IMR-90 (cell line): Measurements from ENCODE around the gene LDLRAD4. TPM values are rescaled to one million over a fixed set of nuclear protein-coding genes. Genes with fewer than 3 reads are reported as not detected.

Experiments used
- ATAC-seq: fragments of 200-7000 bp; cut with Tn5 transposase; 2 replicates; pipeline ENCODE4 v1.9.1; 2020; ENCODE audit warnings: low read depth, mild to moderate bottlenecking, moderate library complexity
- BruUV-seq: library from RNA; stranded (reverse); fragments of 400-500 nt; replicated peaks from 2 replicates; lab custom pipeline; 2021; lab: Mats Ljungman, UMichigan
- CTCF ChIA-PET: fragments of 300-600 bp; formaldehyde crosslinking; extraction: SDS; loops from one replicate; lab custom pipeline; 2021; ENCODE audit warnings: antibody characterized with exemption; lab: Yijun Ruan, JAX
- POLR2A ChIA-PET: fragments of 300-600 bp; sonication (Branson Sonifier 250); formaldehyde crosslinking; loops from one replicate; lab custom pipeline; 2022; ENCODE audit warnings: antibody characterized with exemption; ENCODE audit not compliant: unreplicated experiment; lab: Charles Lee
- DNase-seq: peaks from one replicate; pipeline ENCODE4 v3.0.0; 2013
- H2AFZ ChIP-seq: replicated peaks from 2 replicates; pipeline ENCODE3; 2013; ENCODE audit warnings: low read length, mild to moderate bottlenecking; ENCODE audit not compliant: poor library complexity
- H2AK5ac ChIP-seq: 2 replicates; pipeline ENCODE4 v1.6.1; 2013; ENCODE audit warnings: low read depth, low read length, inconsistent platforms
- H2AK9ac ChIP-seq: replicated peaks from 2 replicates; pipeline ENCODE3; 2013; ENCODE audit warnings: mild to moderate bottlenecking, low read depth, low read length, moderate library complexity; ENCODE audit not compliant: poor library complexity
- H2BK120ac ChIP-seq: 2 replicates; pipeline ENCODE4 v1.6.1; 2013; ENCODE audit warnings: low read depth, low read length, inconsistent platforms
- H2BK15ac ChIP-seq: 3 replicates; pipeline ENCODE4 v1.6.1; 2013; ENCODE audit warnings: low read depth, low read length, inconsistent platforms
- H2BK20ac ChIP-seq: 2 replicates; pipeline ENCODE4 v1.6.1; 2013; ENCODE audit warnings: low read depth, mild to moderate bottlenecking, inconsistent platforms, low read length, moderate library complexity
- H2BK5ac ChIP-seq: 2 replicates; pipeline ENCODE4 v1.6.1; 2013; ENCODE audit warnings: mild to moderate bottlenecking, low read depth, low read length, inconsistent platforms; ENCODE audit not compliant: poor library complexity, severe bottlenecking
- H3K14ac ChIP-seq: replicated peaks from 2 replicates; pipeline ENCODE4 v1.6.1; 2013; ENCODE audit warnings: low read depth, low read length, inconsistent platforms
- H3K18ac ChIP-seq: 2 replicates; pipeline ENCODE4 v1.6.1; 2013; ENCODE audit warnings: low read depth, low read length, control low read depth
- H3K23ac ChIP-seq: 2 replicates; pipeline ENCODE4 v1.6.1; 2013; ENCODE audit warnings: low read depth, low read length, inconsistent platforms
- H3K27ac ChIP-seq: 2 replicates; pipeline ENCODE4 v1.5.1; 2013; ENCODE audit warnings: mild to moderate bottlenecking, control low read depth, low read length; ENCODE audit not compliant: insufficient read depth
- H3K27me3 ChIP-seq: 2 replicates; pipeline ENCODE4 v1.6.1; 2013; ENCODE audit warnings: low read length; ENCODE audit not compliant: control insufficient read depth, insufficient read depth
- H3K36me3 ChIP-seq: 2 replicates; pipeline ENCODE4 v1.6.1; 2013; ENCODE audit warnings: low read length, mixed read lengths; ENCODE audit not compliant: control insufficient read depth, insufficient read depth
- H3K4ac ChIP-seq: 2 replicates; pipeline ENCODE4 v1.6.1; 2013; ENCODE audit warnings: low read depth, low read length, inconsistent platforms
- H3K4me1 ChIP-seq: 2 replicates; pipeline ENCODE4 v1.6.1; 2013; ENCODE audit warnings: low read length, mixed read lengths; ENCODE audit not compliant: control insufficient read depth, insufficient read depth
- H3K4me2 ChIP-seq: 2 replicates; pipeline ENCODE4 v1.6.1; 2013; ENCODE audit warnings: low read depth, mild to moderate bottlenecking, control low read depth, low read length, moderate library complexity
- H3K4me3 ChIP-seq: 2 replicates; pipeline ENCODE4 v1.5.1; 2013; ENCODE audit warnings: low read depth, mild to moderate bottlenecking, control low read depth, low read length, moderate library complexity; ENCODE audit not compliant: insufficient read depth
- H3K56ac ChIP-seq: 2 replicates; pipeline ENCODE4 v1.6.1; 2013; ENCODE audit warnings: low read length, inconsistent platforms; ENCODE audit not compliant: insufficient read depth; ENCODE audit errors: extremely low read depth
- H3K79me1 ChIP-seq, 2 experiments: 2 replicates each; pipeline ENCODE4 v1.6.1; 2013; ENCODE audit warnings: low read length in 2 of 2, inconsistent platforms in 1 of 2, low read depth in 1 of 2
- H3K9ac ChIP-seq: 2 replicates; pipeline ENCODE4 v1.6.1; 2013; ENCODE audit warnings: low read depth, low read length, control low read depth
- H3K9me1 ChIP-seq: 2 replicates; pipeline ENCODE4 v1.6.1; 2013; ENCODE audit warnings: low read length, inconsistent platforms; ENCODE audit not compliant: insufficient read depth
- H3K9me3 ChIP-seq: 2 replicates; pipeline ENCODE4 v1.6.1; 2013; ENCODE audit warnings: low read length; ENCODE audit not compliant: control insufficient read depth, insufficient read depth
- H4K20me1 ChIP-seq: 2 replicates; pipeline ENCODE4 v1.6.1; 2013; ENCODE audit warnings: low read length, inconsistent platforms; ENCODE audit not compliant: insufficient read depth
- H4K5ac ChIP-seq: 2 replicates; pipeline ENCODE4 v1.6.1; 2013; ENCODE audit warnings: mild to moderate bottlenecking, low read depth, low read length, control low read depth
- H4K8ac ChIP-seq, 2 experiments: 2 replicates each; pipeline ENCODE4 v1.6.1; 2013; ENCODE audit warnings: low read depth in 2 of 2, low read length in 2 of 2, control low read depth in 1 of 2, inconsistent platforms in 1 of 2
- H4K91ac ChIP-seq: 2 replicates; pipeline ENCODE4 v1.6.1; 2013; ENCODE audit warnings: low read depth, low read length, inconsistent platforms; ENCODE audit not compliant: insufficient read depth
- MAFK ChIP-seq: IDR thresholded peaks from 2 replicates; pipeline ENCODE4 v1.6.1; 2012; ENCODE audit warnings: low read depth, low read length, improper control_type of control experiment
- RFX5 ChIP-seq: IDR thresholded peaks from 2 replicates; pipeline ENCODE4 v1.8.0; 2012; ENCODE audit warnings: low read depth, mild to moderate bottlenecking, low read length, moderate library complexity
- WGBS, 2 experiments: methylation state at CpG; one replicate each; pipeline versions ENCODE4 v1.1.5 to v1.1.7; 2013; ENCODE audit warnings: missing lambda C conversion rate in 2 of 2; ENCODE audit not compliant: insufficient read length in 1 of 2; ENCODE audit errors: extremely low coverage in 2 of 2; 5-methylcytosine and 5-hydroxymethylcytosine counted together
- dilution Hi-C: fragments of 300-500 bp; cut with HindIII; formaldehyde crosslinking; loops from one replicate; pipeline ENCODE4 v1.14.3; 2018; ENCODE audit warnings: low sequenced_read_pairs; ENCODE audit not compliant: unreplicated experiment
- in situ Hi-C: fragments of 300-500 bp; cut with MboI; formaldehyde crosslinking; loops from 3 replicates; pipeline ENCODE4 v1.14.3; 2019; ENCODE audit warnings: low sequenced_read_pairs, inconsistent platforms, mixed read lengths
- intact Hi-C: fragments of 100-400 bp; cut with micrococcal nuclease; formaldehyde crosslinking; loops from 2 replicates; pipeline ENCODE4 v1.10.0; 2022
- polyA plus RNA-seq, 3 experiments: library from polyadenylated mRNA; depleted of rRNA; stranded (reverse); fragments of >200 nt; gene quantifications; 2 replicates each; pipeline ENCODE4 v1.2.3, GENCODE V29; 2012; ENCODE audit warnings: low replicate concordance in 1 of 3
- total RNA-seq: library from RNA; depleted of rRNA; stranded (reverse); fragments of >200 nt; gene quantifications from 2 replicates; pipeline ENCODE4 v1.2.3, GENCODE V29; 2012

The LDLRAD4 gene
- total and polyA plus RNA-seq, 2 of the 4 experiments (the other 2 are of a cell fraction), result not detected

DNA sequence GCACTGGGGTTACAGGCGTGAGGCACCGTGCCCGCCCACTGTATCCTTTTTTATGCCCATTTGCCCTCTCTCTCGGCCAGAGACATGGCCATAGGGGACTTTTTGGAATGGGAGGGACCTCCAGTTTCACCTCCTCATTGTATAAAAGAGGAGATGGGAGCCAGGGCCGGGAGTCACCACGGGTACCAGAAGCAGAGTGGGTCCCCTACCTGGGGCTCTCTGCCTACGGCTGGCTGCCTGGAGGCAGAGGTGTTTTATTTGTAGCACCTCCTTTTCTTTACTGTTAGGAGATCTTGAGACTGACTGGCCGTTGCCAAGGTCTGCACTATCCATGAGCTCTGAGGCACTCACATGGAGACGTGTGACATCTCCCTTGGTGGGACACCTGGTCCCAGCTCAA, 162.8 kb downstream of the LDLRAD4 start:
- Histone ChIP-seq H2AK9ac (no peak overlapping the region), H3K14ac (no peak overlapping the region), H3K9ac (no peak overlapping the region), H3K4me1 (no peaks in the 10 kb centered on the region), H2BK120ac (no peak overlapping the region), H3K9me3 (no peaks in the 10 kb centered on the region), H3K9me1 (no peaks in the 10 kb centered on the region), H4K20me1 (no peaks in the 10 kb centered on the region), H4K8ac (no peak overlapping the region), H3K4me2 (no peak overlapping the region), H3K23ac (no peak overlapping the region), H2AFZ (no peak overlapping the region), H3K18ac (no peak overlapping the region), H3K27ac (no peak overlapping the region), H3K4ac (no peak overlapping the region), H3K4me3 (no peak overlapping the region), H2BK5ac (no peak overlapping the region), H3K79me1 (no peaks in the 10 kb centered on the region), H3K56ac (no peak overlapping the region), H3K27me3 (no peaks in the 10 kb centered on the region; the same call in 1 of the 2 replicates), H2BK15ac (no peak overlapping the region), H2BK20ac (no peak overlapping the region), H3K36me3 (no peaks in the 10 kb centered on the region), H4K91ac (no peak overlapping the region), H2AK5ac (no peak overlapping the region), H4K5ac (no peak overlapping the region)
- TF ChIP-seq RFX5 (no peak), MAFK (no peak)
- WGBS, 2 experiments, result no CpG with 5 or more reads among the region's 9 CpGs
- DNase-seq, result no peak
- dilution Hi-C loops (no loop called here), intact Hi-C loops (no loop called here), in situ Hi-C loops (no loop called here)
- ATAC-seq, result no peak
- no TSS peak for BruUV-seq
- CTCF ChIA-PET, result no interaction called here
- POLR2A ChIA-PET, result no interaction called here
